ENCODE results near the gene TAC3.

The TAC3 gene

DNA sequence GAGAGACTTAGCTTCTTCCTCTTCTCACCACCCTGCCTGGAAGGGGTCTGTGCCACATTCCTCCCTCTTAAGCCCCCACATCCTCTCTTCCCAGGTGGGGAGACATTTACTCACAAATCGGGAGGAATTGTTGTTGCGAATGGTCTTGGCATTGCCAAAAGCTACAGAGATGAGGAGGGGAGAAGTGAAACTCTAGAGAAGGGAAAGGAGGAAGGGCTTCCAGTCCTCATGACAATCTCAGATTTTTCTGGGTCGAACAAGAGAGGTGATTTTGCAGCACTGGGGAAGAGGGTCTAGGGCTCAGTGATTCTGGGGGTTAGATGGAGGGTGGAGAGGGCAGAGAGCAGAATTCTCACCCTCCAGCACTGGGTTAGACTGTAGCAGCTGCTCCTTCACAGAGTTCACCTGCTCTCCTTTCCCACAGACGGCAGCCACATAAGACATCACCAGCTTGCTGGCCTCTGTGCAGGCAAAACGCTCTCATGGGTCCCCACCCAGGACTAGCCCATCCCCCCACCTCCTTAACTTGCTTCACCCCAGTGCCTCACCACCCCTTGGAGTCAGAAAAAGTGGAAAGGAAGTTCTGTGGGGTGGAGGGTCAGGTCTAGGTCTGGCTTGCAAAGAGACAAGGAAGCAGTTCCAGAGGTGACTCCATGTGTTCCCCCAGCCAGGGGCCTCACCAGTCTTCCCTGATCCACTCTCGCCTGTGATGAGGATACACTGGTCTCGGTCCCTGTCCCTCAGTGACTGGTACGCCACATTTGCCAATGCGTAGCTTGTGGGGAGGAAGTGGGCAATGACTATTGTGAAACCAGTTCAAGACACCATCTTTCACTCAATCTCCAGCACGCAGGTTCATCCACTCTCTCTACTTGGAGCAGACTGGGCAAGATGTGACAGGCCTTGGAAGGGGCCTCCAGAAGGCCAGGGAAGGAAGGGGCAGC is 30.9 kb upstream of the TAC3 start:
- ATAC-seq = no peak
- TF ChIP-seq TOX (CRISPR knock-in tag; IDR thresholded peaks at IDR 0.05; ENCODE audit: borderline replicate concordance) (no peak), ZFP3 (CRISPR knock-in tag; IDR thresholded peaks at IDR 0.05) (no peak), ZFP30 (CRISPR knock-in tag; IDR thresholded peaks at IDR 0.05) (no peak), ZC3H10 (CRISPR knock-in tag; IDR thresholded peaks at IDR 0.05) (no peak), PPARA (CRISPR knock-in tag; IDR thresholded peaks at IDR 0.05; ENCODE audit: borderline replicate concordance) (no peak), ZNF565 (CRISPR knock-in tag; conservative IDR thresholded peaks at IDR 0.05; ENCODE audit: low read depth) (no peak)

GRCh38 chr12:57046086-57046791 is 29.9 kb upstream of the TAC3 start:
- TF ChIP-seq ZNF8 (CRISPR knock-in tag; IDR thresholded peaks at IDR 0.05) = no peak
- no peak for TF ChIP-seq TOX (CRISPR knock-in tag; IDR thresholded peaks at IDR 0.05; ENCODE audit: borderline replicate concordance)
- no peak for TF ChIP-seq CREB5 (CRISPR knock-in tag; IDR thresholded peaks at IDR 0.05; ENCODE audit: low read depth)
- TF ChIP-seq, protein P1, sequence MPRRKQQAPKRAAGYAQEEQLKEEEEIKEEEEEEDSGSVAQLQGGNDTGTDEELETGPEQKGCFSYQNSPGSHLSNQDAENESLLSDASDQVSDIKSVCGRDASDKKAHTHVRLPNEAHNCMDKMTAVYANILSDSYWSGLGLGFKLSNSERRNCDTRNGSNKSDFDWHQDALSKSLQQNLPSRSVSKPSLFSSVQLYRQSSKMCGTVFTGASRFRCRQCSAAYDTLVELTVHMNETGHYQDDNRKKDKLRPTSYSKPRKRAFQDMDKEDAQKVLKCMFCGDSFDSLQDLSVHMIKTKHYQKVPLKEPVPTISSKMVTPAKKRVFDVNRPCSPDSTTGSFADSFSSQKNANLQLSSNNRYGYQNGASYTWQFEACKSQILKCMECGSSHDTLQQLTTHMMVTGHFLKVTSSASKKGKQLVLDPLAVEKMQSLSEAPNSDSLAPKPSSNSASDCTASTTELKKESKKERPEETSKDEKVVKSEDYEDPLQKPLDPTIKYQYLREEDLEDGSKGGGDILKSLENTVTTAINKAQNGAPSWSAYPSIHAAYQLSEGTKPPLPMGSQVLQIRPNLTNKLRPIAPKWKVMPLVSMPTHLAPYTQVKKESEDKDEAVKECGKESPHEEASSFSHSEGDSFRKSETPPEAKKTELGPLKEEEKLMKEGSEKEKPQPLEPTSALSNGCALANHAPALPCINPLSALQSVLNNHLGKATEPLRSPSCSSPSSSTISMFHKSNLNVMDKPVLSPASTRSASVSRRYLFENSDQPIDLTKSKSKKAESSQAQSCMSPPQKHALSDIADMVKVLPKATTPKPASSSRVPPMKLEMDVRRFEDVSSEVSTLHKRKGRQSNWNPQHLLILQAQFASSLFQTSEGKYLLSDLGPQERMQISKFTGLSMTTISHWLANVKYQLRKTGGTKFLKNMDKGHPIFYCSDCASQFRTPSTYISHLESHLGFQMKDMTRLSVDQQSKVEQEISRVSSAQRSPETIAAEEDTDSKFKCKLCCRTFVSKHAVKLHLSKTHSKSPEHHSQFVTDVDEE (CRISPR knock-in tag; IDR thresholded peaks at IDR 0.05) = no peak
- no peak for TF ChIP-seq CSDC2 (CRISPR knock-in tag; IDR thresholded peaks at IDR 0.05)
- TF ChIP-seq ISL1 (CRISPR knock-in tag; IDR thresholded peaks at IDR 0.05) = no peak
- TF ChIP-seq RARB (CRISPR knock-in tag; IDR thresholded peaks at IDR 0.05) = no peak
- no peak for TF ChIP-seq ZNF565 (CRISPR knock-in tag; conservative IDR thresholded peaks at IDR 0.05; ENCODE audit: low read depth)
- no peak for TF ChIP-seq BACH2 (CRISPR knock-in tag; IDR thresholded peaks at IDR 0.05; ENCODE audit: borderline replicate concordance)
- no peak for TF ChIP-seq TCF4 (CRISPR knock-in tag; IDR thresholded peaks at IDR 0.05; ENCODE audit: borderline replicate concordance)
- TF ChIP-seq ZFP3 (CRISPR knock-in tag; IDR thresholded peaks at IDR 0.05) = no peak
- TF ChIP-seq CSRNP3 (CRISPR knock-in tag; IDR thresholded peaks at IDR 0.05) = no peak
- no peak for TF ChIP-seq ESRRG (CRISPR knock-in tag; IDR thresholded peaks at IDR 0.05)
- TF ChIP-seq SNAI2 (CRISPR knock-in tag; IDR thresholded peaks at IDR 0.05) = no peak
- no peak for TF ChIP-seq PPARA (CRISPR knock-in tag; IDR thresholded peaks at IDR 0.05; ENCODE audit: borderline replicate concordance)
- TF ChIP-seq PATZ1 (CRISPR knock-in tag; IDR thresholded peaks at IDR 0.05; ENCODE audit: borderline replicate concordance) = no peak
- no peak for TF ChIP-seq ARNTL (CRISPR knock-in tag; IDR thresholded peaks at IDR 0.05; ENCODE audit: borderline replicate concordance, low read depth)
- no peak for ATAC-seq

GRCh38 chr12:57044889-57045288 is 28.6 kb upstream of the TAC3 start:
- no peak for ATAC-seq
- no peak for TF ChIP-seq ZNF565 (CRISPR knock-in tag; conservative IDR thresholded peaks at IDR 0.05; ENCODE audit: low read depth)
- no peak for TF ChIP-seq ZNF8 (CRISPR knock-in tag; IDR thresholded peaks at IDR 0.05)
- no peak for TF ChIP-seq BACH2 (CRISPR knock-in tag; IDR thresholded peaks at IDR 0.05; ENCODE audit: borderline replicate concordance)
- TF ChIP-seq, protein P2, sequence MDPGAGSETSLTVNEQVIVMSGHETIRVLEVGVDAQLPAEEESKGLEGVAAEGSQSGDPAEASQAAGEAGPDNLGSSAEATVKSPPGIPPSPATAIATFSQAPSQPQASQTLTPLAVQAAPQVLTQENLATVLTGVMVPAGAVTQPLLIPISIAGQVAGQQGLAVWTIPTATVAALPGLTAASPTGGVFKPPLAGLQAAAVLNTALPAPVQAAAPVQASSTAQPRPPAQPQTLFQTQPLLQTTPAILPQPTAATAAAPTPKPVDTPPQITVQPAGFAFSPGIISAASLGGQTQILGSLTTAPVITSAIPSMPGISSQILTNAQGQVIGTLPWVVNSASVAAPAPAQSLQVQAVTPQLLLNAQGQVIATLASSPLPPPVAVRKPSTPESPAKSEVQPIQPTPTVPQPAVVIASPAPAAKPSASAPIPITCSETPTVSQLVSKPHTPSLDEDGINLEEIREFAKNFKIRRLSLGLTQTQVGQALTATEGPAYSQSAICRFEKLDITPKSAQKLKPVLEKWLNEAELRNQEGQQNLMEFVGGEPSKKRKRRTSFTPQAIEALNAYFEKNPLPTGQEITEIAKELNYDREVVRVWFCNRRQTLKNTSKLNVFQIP (CRISPR knock-in tag; IDR thresholded peaks at IDR 0.05; ENCODE audit: borderline replicate concordance, low read depth) = no peak
- no peak for TF ChIP-seq GLIS3 (CRISPR knock-in tag; IDR thresholded peaks at IDR 0.05)
- no peak for TF ChIP-seq TOX (CRISPR knock-in tag; IDR thresholded peaks at IDR 0.05; ENCODE audit: borderline replicate concordance)
- TF ChIP-seq OSR1 (CRISPR knock-in tag; IDR thresholded peaks at IDR 0.05) = no peak
- TF ChIP-seq CSDC2 (CRISPR knock-in tag; IDR thresholded peaks at IDR 0.05) = no peak
- no peak for TF ChIP-seq PATZ1 (CRISPR knock-in tag; IDR thresholded peaks at IDR 0.05; ENCODE audit: borderline replicate concordance)

Measured in SK-N-SH treated with all-trans-retinoic acid at 6 μM for 48 hours (cell line).